22Rv1 (cell line): Measurements from ENCODE around the gene PARP4.

ENCODE experiments used
- ZFX ChIP-seq: fragments of 450-650 bp; IDR thresholded peaks from 2 replicates; pipeline ENCODE4 v1.6.1; 2017; ENCODE audit warnings: antibody characterized with exemption, borderline replicate concordance
- TF ChIP-seq, protein P1 (sequence below): fragments of 450-650 bp; IDR thresholded peaks from 2 replicates; pipeline ENCODE4 v1.5.1; 2017; ENCODE audit warnings: mild to moderate bottlenecking

- TF ChIP-seq, protein P1, sequence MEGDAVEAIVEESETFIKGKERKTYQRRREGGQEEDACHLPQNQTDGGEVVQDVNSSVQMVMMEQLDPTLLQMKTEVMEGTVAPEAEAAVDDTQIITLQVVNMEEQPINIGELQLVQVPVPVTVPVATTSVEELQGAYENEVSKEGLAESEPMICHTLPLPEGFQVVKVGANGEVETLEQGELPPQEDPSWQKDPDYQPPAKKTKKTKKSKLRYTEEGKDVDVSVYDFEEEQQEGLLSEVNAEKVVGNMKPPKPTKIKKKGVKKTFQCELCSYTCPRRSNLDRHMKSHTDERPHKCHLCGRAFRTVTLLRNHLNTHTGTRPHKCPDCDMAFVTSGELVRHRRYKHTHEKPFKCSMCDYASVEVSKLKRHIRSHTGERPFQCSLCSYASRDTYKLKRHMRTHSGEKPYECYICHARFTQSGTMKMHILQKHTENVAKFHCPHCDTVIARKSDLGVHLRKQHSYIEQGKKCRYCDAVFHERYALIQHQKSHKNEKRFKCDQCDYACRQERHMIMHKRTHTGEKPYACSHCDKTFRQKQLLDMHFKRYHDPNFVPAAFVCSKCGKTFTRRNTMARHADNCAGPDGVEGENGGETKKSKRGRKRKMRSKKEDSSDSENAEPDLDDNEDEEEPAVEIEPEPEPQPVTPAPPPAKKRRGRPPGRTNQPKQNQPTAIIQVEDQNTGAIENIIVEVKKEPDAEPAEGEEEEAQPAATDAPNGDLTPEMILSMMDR = no peak
- TF ChIP-seq ZFX = no peak
Measured at GRCh38 chr13:24529478-24529877, 16.9 kb upstream of the PARP4 start.
